GM18868 (cell line): Measurements from ENCODE around the gene ELF3.
"Not testable (repeated sequence)": the region's sequence is repeated elsewhere in the genome, so short reads cannot be mapped to it uniquely, and the experiment has no call there.

ENCODE experiments used
- ATAC-seq: cut with Tn5 transposase; IDR thresholded peaks from one replicate; pipeline ENCODE4 v1.9.1; 2021; ENCODE audit warnings: mild to moderate bottlenecking, moderate library complexity; ENCODE audit not compliant: unreplicated experiment

Gene ELF3

DNA sequence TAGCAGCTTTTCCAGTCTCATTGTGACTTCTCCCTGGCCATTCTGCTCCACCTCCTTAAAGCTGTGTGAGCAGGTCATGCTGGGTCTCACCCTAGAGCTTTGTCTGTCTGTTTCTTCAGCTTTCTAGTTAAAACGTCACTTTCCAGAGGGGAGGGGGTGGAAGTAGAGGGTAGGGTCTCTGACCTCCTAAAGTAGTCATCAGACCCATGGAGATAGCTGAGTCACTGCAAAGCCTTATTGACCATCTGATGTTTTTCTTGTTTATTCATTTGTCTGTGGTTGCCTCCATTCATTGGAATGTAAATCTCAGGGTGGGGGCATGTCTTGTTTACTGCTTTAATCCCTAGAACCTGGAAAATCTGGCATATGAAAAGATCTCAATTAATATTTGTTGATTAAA lies 52.7 kb downstream of the ELF3 start:
- no peak for ATAC-seq

DNA sequence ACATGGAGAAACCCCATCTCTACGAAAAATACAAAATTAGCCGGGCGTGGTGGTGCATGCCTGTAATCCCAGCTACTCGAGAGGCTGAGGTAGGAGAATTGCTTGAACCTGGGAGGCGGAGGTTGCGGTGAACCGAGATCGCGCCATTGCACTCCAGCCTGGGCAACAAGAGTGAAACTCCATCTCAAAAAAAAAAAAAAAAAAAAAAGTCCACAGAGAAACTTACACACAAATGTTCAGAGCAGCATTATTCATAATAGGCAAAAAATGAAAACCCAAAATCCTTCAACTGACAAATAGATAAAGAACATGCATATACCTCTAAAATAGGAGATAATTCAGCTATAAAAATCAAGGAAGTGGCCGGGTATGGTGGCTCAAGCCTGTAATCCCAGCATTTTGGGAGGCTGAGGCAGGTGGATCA lies 54.5 kb downstream of the ELF3 start:
- not testable (repeated sequence) for ATAC-seq
